GDM1 (cell line): Measurements from ENCODE around the gene SMYD3.
"Not testable (repeated sequence)": the region's sequence is repeated elsewhere in the genome, so short reads cannot be mapped to it uniquely, and the experiment has no call there.

Experiments used
- DNase-seq: peaks from one replicate; lab custom pipeline; 2025; lab: John Stamatoyannopoulos, UW

SMYD3 gene

DNA sequence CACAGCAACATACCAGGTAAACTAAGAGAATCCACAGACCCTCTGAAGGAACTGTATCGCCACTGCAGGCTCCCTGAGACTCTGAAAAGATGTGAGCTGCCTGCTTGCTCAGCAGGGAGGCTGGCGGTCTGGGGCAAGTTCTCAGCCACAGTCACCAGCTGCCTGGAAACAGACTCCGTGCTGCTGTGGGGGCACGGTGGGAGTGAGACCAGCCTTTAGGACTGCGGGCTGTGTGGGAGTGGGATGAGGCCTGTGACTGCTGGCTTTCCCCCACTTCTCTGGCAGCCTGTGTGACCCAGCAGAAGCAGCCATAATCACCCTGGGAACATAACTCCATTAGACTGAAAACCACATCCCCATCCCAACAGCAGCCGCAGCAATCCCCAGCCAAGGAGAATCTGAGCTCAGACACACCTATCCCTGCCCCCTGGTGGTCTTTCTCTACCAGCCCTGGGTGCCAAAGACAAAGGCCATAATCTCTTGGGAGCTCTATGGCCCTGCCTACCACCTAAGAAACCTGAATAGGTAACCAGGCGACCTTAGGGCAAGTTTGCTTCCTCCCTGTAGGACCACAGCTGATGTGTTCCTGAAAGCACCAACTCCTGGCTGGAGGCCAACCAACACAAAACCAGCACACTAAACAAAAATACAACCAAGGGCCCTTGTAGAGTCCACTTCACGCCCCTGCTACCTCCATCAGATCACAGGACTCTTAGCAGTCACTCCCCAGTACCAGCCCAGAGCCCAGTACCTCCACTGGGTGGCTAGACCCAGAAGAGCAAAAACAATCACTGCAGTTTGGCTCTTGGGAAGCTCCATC, 151.5 kb downstream of the SMYD3 start:
- DNase-seq, result no peak

DNA sequence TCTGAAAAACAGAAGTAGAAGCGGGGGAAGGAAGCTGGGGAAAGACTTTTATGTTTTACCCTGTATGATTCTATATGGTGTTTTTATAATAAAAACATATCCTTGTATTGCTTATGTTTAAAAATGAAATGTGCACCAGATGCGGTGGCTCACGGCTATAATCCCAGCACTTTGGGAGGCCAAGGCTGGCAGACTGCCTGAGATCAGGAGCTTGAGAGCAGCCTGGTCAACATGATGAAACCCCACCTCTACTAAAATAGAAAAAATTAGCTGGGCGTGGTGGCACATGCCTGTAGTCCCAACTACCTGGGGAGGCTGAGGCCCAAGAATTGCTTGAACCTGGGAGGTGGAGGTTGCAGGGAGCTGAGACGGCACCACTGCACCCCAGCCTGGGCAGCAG, 155.4 kb downstream of the SMYD3 start:
- no peak for DNase-seq

DNA sequence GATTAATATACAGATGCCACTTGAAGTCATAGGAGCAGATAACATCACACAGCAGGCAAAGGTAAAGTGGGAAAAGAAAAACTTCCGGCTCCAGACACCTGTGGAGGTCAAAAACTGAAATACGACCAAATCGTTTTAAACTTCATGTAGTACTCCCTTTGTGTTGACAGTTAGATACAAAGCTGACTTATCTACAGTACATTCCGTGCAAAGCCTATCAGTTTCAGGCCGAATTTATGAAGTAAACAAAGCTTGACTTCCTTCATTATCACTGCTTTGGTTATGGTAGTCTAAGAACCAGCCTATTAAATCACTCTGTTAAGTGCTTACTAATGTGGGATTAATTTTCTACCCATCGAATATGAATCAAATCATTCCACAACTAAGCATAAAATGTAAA, 156.3 kb downstream of the SMYD3 start:
- no peak for DNase-seq

DNA sequence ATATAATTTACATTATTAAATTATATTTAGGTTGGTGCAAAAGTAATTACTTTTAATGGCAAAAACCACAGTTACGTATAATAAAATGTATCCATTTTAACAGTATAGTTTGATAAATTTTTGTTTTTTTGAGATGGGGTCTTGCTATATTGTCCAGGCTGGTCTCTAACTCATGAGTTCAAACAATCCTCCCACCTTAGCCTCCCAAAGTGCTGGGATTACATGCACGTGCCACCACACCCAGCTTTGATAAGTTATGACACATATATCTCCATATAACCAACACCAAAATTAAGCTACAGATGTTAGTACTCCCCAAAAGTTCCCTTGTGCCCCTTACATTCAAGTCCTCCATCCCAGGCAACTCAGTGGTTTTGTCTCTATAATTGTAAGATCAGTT, 163.1 kb downstream of the SMYD3 start:
- no peak for DNase-seq

DNA sequence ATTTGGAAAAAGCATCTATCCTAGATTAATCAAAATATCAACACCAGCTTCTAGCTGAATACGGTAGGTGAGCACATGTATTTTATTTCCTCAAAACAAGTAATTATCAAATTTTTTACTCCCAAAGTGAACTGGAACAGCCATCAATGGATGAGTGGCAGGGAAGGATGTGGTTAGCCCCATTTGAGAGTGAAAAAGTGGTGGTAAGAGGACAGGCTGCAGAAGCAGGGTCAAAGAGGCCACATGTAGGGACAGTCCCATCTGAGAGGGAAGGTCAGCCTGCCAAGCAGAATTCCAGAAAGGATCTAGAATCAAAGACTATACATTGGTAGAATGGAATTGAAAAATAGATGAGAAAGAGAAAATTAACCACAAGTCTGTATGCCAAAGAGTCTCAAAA, 163.8 kb downstream of the SMYD3 start:
- no peak for DNase-seq

DNA sequence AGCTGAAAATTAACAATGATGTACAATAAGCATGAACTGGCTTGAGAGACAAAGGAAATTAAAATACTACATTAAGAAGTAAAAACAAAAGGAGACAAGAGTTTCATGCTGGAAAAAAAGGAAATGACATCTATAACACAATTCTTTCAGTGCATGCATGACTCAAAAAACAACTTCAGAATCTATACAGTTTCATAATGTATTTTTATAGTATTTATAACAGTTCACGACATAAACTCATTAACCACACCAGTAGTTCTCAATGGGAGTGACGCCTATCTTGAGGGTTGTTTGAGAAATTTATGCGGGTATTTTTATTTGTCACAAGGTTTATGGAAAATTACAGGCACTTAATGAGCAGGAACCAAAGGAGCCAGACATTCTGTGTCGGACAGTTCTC, 168.5 kb downstream of the SMYD3 start:
- DNase-seq, result no peak

DNA sequence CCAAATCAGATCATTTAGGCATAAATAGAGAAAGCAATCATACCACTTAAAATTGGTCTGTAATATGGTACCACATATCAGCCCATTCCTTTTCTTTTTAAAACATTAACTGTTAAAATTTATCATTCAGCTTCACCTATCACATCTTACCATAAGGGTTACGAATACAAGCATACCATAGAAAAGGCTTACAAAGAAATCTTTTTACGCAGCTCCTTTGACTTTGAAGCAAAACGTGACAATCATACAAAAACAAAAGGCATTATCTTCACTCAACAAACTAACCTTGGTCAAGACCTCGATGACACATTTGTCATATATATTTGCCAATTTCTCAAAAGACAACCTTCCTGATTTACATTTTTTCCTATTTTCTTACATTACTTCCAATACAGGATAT, 169.0 kb downstream of the SMYD3 start:
- DNase-seq, result no peak

DNA sequence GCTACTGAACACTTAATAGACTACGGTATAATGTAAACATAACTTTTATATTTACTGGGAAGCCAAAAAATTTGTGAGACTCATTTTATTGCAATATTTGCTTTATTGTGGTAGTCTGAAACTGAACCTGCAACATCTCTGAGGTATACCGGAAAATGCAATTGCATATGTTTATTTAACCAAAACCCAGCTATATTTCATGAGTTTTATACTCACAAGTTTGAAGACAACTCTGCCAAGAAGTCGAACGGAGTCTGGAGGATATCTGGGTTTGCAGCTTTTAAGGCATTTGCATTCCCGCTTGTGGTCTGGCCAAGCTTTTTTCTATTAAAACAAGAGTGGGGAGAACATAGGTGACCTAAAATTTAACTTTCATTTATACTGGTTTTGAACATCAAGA, 171.9 kb downstream of the SMYD3 start:
- no peak for DNase-seq

DNA sequence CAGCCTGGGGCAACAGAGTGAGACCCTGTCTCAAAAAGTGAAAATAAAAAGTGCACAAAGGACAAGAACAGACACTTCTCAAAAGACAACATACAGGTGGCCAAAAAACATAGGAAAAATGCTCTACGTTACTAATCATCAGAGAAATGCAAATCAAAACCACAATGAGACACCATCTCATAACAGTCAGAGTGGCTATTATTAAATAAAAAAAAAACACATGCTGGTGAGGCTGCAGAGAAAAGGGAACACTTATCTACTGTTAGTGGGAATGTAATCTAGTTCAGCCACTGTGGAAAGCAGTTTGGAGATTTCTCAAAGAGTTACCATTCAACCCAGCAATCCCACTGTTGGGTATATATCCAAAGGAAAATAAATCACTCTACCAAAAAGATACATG, 173.2 kb downstream of the SMYD3 start:
- DNase-seq, result no peak

DNA sequence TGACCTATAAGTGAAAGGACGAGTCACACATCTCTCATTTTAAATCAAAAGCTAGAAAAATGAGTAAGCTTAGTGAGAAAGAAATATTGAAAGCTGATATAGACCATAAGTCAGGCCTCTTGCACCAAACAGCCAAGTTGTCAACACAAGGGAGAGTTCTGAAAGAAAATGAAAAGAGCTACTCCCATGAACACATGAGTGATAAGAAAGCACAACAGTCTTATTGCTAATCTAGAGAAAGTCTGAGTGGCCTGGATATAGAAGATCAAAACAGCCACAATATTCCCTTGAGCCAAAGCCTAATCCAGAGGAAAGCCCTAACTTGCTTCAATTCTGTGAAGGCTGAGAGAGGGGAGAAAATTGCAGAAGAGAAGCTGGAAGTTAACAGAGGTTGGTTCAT, 175.0 kb downstream of the SMYD3 start:
- DNase-seq, result no peak

DNA sequence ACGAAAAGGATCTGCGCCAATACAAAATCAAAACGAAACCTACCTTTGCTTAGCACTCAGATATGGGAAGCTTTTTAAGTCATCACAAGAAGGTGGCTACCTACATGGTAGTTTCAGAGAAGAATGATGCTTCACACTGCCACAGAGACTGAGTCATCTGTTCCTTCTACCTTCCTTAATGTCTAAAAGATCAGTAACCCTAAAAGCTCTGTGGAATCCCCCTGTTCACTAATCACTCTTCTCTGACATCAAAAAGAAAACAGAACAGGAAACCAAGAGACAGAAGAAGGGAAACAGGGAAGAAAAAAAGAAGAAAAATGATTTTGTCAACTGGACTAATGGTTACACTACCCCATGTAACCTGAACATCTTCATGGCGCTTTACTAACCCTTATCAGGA, 177.2 kb downstream of the SMYD3 start:
- DNase-seq, result no peak

DNA sequence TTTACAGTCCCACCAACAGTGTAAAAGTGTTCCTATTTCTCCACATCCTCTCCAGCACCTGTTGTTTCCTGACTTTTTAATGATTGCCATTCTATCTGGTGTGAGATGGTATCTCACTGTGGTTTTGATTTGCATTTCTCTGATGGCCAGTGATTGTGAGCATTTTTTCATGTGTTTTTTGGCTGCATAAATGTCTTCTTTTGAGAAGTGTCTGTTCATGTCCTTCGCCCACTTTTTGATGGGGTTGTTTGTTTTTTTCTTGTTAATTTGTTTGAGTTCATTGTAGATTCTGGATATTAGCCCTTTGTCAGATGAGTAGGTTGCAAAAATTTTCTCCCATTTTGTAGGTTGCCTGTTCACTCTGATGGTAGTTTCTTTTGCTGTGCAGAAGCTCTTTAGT, 177.8 kb downstream of the SMYD3 start:
- DNase-seq, result not testable (repeated sequence)

DNA sequence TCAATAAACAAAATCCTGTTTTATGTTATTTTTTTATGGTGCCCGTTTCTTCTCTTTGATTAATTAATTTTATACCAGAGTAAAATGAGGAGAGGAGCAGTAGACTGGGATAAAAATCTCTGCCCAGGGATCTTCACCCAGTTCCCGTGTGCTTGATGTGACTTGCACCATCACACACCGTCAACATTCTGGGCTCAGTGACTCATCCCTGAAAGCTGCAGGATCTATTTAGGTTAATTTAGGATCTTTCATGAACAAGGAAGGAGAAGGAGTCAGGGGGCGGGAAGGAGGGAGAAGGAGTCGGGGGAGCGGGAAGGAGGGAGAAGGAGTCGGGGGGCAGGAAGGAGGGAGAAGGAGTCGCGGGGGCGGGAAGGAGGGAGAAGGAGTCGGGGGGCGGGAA, 182.4 kb downstream of the SMYD3 start:
- DNase-seq, result no peak

DNA sequence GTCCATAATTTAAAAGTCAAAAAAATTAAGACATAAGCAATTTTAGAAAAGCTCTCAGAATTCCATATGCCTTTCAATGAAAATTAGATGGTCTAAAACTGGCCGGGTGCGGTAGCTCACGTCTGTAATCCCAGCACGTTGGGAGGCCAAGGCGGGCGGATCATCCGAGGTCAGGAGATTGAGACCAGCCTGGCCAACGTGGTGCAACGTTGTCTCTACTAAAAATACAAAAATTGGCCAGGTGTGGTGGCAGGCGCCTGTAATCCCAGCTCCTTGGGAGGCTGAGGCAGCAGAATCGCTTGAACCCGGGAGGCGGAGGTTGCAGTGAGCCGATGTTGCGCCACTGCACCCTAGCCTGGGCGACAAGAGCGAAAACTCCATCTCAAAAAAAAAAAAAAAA, 183.0 kb downstream of the SMYD3 start:
- not testable (repeated sequence) for DNase-seq

DNA sequence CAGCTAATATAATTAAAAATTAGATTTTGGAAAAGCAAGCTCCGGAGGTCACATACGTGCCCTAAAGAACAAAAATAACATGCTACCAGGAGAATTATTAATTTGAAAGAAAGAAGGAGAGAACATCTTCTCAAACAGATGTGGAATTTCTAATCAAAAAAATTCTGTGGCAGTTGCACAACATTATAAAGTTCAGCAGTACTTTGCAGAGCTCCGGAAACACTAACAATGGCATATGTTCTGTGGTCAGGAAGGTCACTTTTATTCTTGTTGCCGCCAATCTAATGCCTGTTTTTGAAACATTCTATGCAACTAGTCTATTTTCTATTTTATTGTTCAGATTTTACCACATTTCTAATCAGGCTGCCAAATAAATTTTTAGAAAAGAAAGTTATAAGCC, 186.8 kb downstream of the SMYD3 start:
- DNase-seq, result no peak

DNA sequence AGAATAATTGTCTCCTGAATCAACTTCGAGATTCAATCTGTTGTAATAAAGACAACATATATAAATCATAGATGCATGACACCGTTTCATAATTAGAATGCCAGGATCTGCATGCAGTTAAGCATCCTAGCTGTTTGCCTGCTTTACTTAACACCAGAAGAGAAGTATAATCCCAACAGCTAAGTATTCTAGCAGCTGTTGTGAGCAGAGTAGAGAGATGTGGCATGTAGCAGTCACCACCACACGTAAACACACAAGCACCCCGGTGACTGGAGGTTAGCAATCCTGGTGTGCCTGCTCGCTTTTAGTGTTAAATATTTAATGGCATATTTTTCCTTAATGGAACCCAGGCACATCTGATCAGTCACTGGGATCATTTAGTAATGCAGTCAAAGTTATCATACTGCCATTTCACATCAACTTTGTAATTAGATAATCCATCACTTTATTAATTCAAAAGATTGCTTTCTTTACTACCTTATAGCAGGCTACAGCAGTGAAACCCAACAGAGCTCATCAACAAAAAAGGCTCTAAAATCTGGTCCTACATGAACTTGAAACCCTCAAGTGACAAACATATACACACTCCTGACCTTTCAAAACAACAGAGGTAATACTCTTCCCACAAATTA, 187.9 kb downstream of the SMYD3 start:
- no peak for DNase-seq

DNA sequence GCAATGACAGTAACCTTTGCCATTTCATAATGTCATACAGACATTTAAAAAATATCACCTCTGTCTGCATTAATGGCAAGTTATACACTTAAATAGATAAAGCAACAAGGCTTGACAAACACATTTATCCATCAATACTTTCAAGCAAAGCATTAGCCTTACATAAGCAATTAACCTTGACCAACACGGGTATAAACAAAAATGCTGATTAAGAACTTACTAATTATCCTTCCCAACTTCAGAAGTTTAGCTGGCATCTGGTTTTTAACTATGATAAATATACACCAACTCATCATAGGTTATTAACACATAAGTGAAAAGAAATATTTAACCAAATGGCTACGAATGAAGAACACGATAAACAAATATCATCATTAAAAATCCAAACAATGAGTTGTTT, 188.5 kb downstream of the SMYD3 start:
- DNase-seq, result no peak

DNA sequence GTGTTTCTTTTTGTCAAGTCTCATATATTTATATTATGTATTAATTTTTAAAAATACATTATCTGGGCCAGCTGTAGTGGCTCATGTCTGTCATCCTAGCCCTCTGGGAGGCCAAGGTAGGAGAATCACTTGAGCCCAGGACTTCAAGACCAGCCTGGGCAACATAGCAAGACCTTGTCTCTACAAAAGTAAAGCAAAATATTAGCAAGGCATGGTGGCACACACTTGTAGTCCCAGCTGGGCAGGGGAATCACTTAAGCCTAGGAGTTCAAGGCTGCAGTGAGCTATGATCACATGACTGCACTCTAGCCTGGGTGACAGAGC, 189.1 kb downstream of the SMYD3 start:
- DNase-seq, result no peak

DNA sequence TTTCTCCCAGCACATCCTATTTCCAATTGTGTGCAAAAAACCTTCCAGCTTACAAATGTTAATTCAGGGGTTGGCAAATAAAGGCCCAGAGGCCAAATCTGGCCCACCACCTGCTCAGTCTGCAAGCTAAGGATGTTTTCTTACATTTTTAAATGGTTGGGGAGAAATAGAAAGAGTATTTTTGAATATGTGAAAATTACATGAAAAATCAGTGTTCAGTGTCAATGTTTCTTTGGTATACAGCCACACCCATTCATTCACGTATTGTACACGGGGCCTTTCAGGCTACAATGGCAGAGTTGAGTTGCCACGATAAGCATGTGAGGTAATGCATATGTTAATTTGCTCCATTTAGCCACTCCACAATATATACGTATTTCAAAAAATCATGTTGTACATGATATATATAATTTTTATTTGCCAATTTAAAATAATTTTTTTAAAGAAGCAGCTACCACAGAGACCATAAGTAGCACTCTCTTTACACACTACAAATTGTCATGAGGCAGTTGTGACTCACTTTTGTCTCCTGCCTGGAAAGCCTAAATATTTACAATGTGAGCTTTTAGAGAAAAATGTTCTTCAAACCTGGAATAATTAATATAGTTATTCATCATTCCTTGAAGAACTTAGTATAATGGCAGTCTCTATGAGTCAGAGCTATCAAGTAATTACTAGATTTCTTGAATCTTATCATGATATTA, 189.6 kb downstream of the SMYD3 start:
- no peak for DNase-seq

DNA sequence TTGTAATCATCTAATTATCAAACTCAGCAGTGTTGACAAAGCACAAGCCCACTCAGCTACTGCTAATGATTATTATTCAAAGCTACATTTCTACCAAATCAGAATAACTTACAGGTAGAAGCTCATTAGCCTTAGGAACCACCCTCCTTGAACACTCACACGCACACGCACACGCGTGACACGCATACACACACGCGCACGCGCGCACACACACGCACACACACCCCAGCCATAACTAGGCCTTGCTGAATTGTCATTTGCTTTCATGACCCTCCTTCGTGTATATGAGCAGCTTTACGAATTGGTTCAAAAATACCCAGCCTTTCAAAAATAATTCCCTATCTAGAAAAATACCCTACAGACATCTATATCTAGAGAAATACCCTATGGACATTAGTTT, 195.6 kb downstream of the SMYD3 start:
- DNase-seq, result no peak

DNA sequence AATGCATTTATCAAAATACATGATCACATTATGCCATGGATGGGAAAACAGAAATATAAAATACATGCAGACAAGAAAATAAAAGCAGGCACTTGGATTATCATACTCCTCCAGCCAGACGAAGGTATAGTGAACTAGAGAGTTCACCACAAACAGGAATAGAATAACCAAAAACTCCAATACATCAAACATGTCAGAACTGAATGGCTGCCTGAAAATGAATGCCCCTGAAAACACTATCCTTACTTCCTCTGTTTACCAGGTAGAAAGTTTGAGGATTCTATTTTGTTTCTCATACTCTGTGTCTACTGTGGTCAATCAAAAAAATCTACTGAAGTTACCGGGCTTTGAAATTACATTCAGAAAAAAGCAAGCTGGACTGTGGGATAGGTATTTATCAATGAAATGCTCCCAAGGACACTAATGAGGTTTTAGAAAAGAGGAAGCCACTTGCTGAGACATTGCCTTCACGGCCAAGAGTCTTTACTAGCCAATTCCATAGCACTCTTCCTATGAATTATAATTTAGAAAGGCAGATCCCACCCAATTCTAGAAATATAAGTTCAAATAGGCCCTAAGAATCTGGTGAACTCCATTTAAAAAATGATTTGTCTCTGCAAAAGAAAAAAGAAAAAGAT, 197.7 kb downstream of the SMYD3 start:
- peak; percentile 15 for DNase-seq

DNA sequence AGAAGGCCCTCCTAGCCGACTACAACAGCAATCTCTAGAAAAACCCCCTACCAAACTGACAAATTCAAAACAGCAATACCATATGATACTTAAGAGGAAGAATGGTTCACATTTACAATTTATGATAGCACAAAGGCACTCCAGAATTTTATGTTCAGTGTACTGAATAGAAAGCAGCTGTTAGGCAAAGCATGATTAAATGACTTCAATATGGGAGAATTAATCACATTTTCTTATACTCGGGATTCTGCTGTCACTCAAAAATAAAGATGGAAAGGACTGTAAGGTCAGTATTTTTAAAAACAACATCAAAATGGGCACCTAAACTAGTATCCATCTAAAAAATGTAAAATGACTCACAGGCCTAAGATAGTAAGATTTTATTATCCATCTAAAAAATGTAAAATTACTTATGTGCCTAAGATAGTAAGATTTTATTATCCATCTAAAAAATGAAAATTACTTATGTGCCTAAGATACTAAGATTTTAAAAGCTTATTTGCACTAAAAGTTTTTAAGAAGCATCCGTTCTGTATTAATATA, 198.5 kb downstream of the SMYD3 start:
- no peak for DNase-seq
